Left ventricle myocardium inferior (tissue), 1 donor: ENCODE data around the gene SERP2. TPM values are rescaled to one million over a fixed set of nuclear protein-coding genes. Genes with fewer than 3 reads are reported as not detected.
A peak's percentile ranks its signal among the peaks of the same experiment; 100 is the strongest.
"Not testable (repeated sequence)": the region's sequence is repeated elsewhere in the genome, so short reads cannot be mapped to it uniquely, and the experiment has no call there.

Experiments
- DNase-seq: peaks from one replicate; pipeline ENCODE4 v3.0.0-alpha.2; 2020
- H3K27ac ChIP-seq: fragments of 200-600 bp; replicated peaks from 2 replicates; pipeline ENCODE4 v1.8.0; 2021
- H3K27me3 ChIP-seq: fragments of 200-600 bp; 2 replicates; pipeline ENCODE4 v1.8.0; 2021; ENCODE audit warnings: low read depth
- H3K36me3 ChIP-seq: fragments of 200-600 bp; 2 replicates; pipeline ENCODE4 v1.8.0; 2021
- H3K4me1 ChIP-seq: fragments of 200-600 bp; 2 replicates; pipeline ENCODE4 v1.8.0; 2021
- H3K4me3 ChIP-seq: fragments of 200-600 bp; 2 replicates; pipeline ENCODE4 v1.8.0; 2021; ENCODE audit warnings: mild to moderate bottlenecking, moderate library complexity
- H3K9me3 ChIP-seq: fragments of 200-600 bp; replicated peaks from 2 replicates; pipeline ENCODE4 v1.8.0; 2021
- intact Hi-C: fragments of 100-400 bp; cut with micrococcal nuclease; formaldehyde crosslinking; loops from one replicate; pipeline ENCODE4 v1.11.0; 2022
- long read RNA-seq: library from polyadenylated mRNA; unstranded; transcript quantifications from one replicate; pipeline ENCODE4 v2.0.0, GENCODE V29; 2021
- total RNA-seq: library from RNA; stranded (reverse); fragmentation: NEBNext Ultra II Directional; extraction: Animal tissue kit (Norgen Biotek cat#: 25700); gene quantifications from one replicate; pipeline ENCODE4 v1.2.1, GENCODE V29; 2021
- TF ChIP-seq, protein P1 (sequence below): fragments of 200-600 bp; IDR thresholded peaks from 2 replicates; pipeline ENCODE4 v1.8.0; 2021; ENCODE audit warnings: antibody characterized with exemption, mild to moderate bottlenecking, borderline replicate concordance
- donor health status: DM: no; HTN: yes; CAD: no; lungs with severe emphysema.

Gene SERP2
- total RNA-seq: 13.0 TPM
- long read RNA-seq, transcript SERP2-201 (3 exons, 784 nt): major isoform, 14 of 16 reads
- long read RNA-seq, partial matches to known transcripts: 0 of 16 reads
- long read RNA-seq, other reads (novel, unspliced or antisense): 2 of 16 reads

GRCh38 chr13:44373601-44374347 is at the start of gene SERP2:
SERP2 (plus strand) TSS chr13:44373824; CDS start chr13:44374026, 202 bp downstream.
- TF ChIP-seq, protein P1, sequence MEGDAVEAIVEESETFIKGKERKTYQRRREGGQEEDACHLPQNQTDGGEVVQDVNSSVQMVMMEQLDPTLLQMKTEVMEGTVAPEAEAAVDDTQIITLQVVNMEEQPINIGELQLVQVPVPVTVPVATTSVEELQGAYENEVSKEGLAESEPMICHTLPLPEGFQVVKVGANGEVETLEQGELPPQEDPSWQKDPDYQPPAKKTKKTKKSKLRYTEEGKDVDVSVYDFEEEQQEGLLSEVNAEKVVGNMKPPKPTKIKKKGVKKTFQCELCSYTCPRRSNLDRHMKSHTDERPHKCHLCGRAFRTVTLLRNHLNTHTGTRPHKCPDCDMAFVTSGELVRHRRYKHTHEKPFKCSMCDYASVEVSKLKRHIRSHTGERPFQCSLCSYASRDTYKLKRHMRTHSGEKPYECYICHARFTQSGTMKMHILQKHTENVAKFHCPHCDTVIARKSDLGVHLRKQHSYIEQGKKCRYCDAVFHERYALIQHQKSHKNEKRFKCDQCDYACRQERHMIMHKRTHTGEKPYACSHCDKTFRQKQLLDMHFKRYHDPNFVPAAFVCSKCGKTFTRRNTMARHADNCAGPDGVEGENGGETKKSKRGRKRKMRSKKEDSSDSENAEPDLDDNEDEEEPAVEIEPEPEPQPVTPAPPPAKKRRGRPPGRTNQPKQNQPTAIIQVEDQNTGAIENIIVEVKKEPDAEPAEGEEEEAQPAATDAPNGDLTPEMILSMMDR: no peak
- peak; percentile 42 for DNase-seq
- intact Hi-C loops: no loop called here

GRCh38 chr13:44326961-44327360 is 46.7 kb upstream of the SERP2 start:
- no peak overlapping the region for H3K4me3 ChIP-seq
- TF ChIP-seq, protein P1: no peak
- H3K4me1 ChIP-seq: peaks cover 10% of the 10 kb centered on the region
- H3K36me3 ChIP-seq: no peaks in the 10 kb centered on the region
- peaks cover 3% of the 10 kb centered on the region for H3K9me3 ChIP-seq
- intact Hi-C loops: no loop called here
- no peak overlapping the region for H3K27ac ChIP-seq
- no peaks in the 10 kb centered on the region for H3K27me3 ChIP-seq
- no peak for DNase-seq

More at GRCh38 chr13:44373601-44374347, at the start of gene SERP2:
- peak within 1 kb of the TSS; percentile 85 for H3K4me3 ChIP-seq
- no peaks in the 10 kb centered on the region for H3K9me3 ChIP-seq
- H3K27me3 ChIP-seq: no peaks in the 10 kb centered on the region
- peaks cover 17% of the 10 kb centered on the region for H3K4me1 ChIP-seq
- no peaks in the 10 kb centered on the region for H3K36me3 ChIP-seq
- peak within 1 kb of the TSS; percentile 73 for H3K27ac ChIP-seq

DNA sequence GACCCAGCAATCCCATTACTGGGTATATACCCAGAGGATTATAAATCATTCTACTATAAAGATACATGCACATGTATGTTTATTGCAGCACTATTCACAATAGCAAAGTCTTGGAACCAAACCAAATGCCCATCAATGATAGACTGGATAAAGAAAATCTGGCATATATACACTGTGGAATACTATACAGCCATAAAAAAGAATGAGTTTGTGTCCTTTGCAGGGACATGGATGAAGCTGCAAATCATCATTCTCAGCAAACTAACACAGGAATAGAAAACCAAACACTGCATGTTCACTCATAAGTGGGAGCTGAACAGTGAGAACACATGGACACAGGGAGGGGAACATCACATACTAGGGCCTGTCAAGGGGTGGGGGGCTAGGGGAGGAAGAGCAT is 44.6 kb upstream of the SERP2 start:
- H3K36me3 ChIP-seq, H3K9me3 ChIP-seq, H3K4me3 ChIP-seq, H3K27ac ChIP-seq, DNase-seq, intact Hi-C loops, H3K27me3 ChIP-seq: not testable (repeated sequence)
- peaks cover 21% of the 10 kb centered on the region for H3K4me1 ChIP-seq

- Histone ChIP-seq H3K4me1 (peaks cover 21% of the 10 kb centered on the region), H3K9me3 (no peaks in the 10 kb centered on the region), H3K27me3 (no peaks in the 10 kb centered on the region), H3K27ac (no peak overlapping the region), H3K4me3 (no peak overlapping the region), H3K36me3 (no peaks in the 10 kb centered on the region)
- TF ChIP-seq, protein P1: no peak
- intact Hi-C loops: no loop called here
- no peak for DNase-seq
Observed at GRCh38 chr13:44329909-44330545, 43.6 kb upstream of the SERP2 start.

GRCh38 chr13:44331446-44331845 is 42.2 kb upstream of the SERP2 start:
- peaks cover 21% of the 10 kb centered on the region for H3K4me1 ChIP-seq
- H3K27me3 ChIP-seq: no peaks in the 10 kb centered on the region
- TF ChIP-seq, protein P1: no peak
- H3K36me3 ChIP-seq: no peaks in the 10 kb centered on the region
- intact Hi-C loops: no loop called here
- no peak for DNase-seq
- H3K4me3 ChIP-seq: no peak overlapping the region
- H3K9me3 ChIP-seq: no peaks in the 10 kb centered on the region
- H3K27ac ChIP-seq: peak overlapping the region; percentile 70
